GM18951 (cell line): ENCODE results near the gene RASSF1.

ENCODE experiments used
- POLR2A ChIP-seq: IDR thresholded peaks from 4 replicates; pipeline ENCODE4 v1.6.1; 2011; ENCODE audit warnings: mild to moderate bottlenecking; ENCODE audit not compliant: insufficient read length, insufficient read depth; ENCODE audit errors: extremely low read depth
- in situ Hi-C: fragments of 300-500 bp; cut with MboI; formaldehyde crosslinking; loops from one replicate; pipeline ENCODE4 v1.12.0; 2022; ENCODE audit warnings: low sequenced_read_pairs, mixed read lengths, inconsistent platforms; ENCODE audit not compliant: unreplicated experiment

The RASSF1 gene

GRCh38 chr3:50331364-50331907 lies 9.2 kb downstream of the RASSF1 start:
- in situ Hi-C loops = no loop called here
- TF ChIP-seq POLR2A = no peak

GRCh38 chr3:50330330-50330729 lies 10.3 kb downstream of the RASSF1 start:
- no peak for TF ChIP-seq POLR2A
- in situ Hi-C loops = no loop called here

GRCh38 chr3:50327943-50328691 lies 12.5 kb downstream of the RASSF1 start, which contains the start of gene TUSC2:
TUSC2 (minus strand) TSS chr3:50328223; CDS start chr3:50328099, 124 bp downstream.
- peak; percentile 84 for TF ChIP-seq POLR2A
- in situ Hi-C loops = no loop called here

GRCh38 chr3:50327129-50327528 lies 13.5 kb downstream of the RASSF1 start:
- in situ Hi-C loops = no loop called here
- no peak for TF ChIP-seq POLR2A

DNA sequence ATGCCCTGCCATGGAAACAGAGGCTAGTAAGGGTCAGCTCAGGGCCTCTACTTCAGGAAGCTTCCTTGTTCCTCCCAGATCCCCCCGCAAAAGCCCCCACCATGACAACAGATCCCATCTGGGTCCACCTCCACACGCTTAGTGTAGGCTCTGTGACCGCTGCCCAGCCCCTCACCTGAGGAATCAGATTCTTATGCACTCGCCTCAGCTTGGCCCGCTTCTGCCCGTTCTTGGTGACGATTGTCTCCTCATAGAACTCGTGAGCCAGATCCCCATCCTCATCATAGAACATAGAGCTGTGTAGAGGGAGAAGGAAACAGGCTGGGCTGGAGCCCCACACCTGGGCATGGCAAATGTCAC lies 14.5 kb downstream of the RASSF1 start:
- in situ Hi-C loops = no loop called here
- TF ChIP-seq POLR2A = no peak

GRCh38 chr3:50325497-50326181 lies 15.0 kb downstream of the RASSF1 start:
- no peak for TF ChIP-seq POLR2A
- in situ Hi-C loops = no loop called here

- no peak for TF ChIP-seq POLR2A
- in situ Hi-C loops = no loop called here
Measured at GRCh38 chr3:50325113-50325480, 15.5 kb downstream of the RASSF1 start.

GRCh38 chr3:50324351-50325112 lies 16.1 kb downstream of the RASSF1 start:
- in situ Hi-C loops = no loop called here
- TF ChIP-seq POLR2A = no peak

- in situ Hi-C loops = no loop called here
- TF ChIP-seq POLR2A = peak; percentile 19
Measured at GRCh38 chr3:50323614-50324199, 16.9 kb downstream of the RASSF1 start.

DNA sequence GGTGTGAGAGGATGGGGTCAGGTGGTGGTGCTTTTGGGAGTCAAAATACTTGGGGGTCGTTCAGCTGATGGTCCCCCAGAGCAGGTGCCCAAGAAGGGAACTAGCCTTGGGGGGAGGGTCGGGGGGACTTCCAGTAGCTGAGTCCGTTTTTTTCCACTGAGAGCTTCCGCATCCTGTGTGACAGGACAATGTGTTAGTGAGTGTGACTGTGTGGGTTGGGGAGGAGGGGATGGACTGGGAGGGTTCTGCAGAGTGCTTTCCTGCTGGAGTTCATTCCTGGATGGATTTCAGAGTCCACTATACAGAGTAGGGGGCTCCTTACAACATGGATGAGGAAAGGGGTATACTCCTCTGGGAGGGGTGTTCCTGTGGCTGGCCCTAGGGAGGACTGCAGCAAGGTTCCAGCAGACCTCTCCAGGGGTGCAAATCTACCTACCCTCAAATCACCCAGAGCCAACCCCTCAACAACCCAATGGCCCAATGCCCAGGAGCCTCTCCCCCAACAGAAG lies 17.5 kb downstream of the RASSF1 start:
- TF ChIP-seq POLR2A = no peak
- in situ Hi-C loops = no loop called here

GRCh38 chr3:50322386-50323091 lies 18.1 kb downstream of the RASSF1 start, which contains the start of gene HYAL2:
HYAL2 (minus strand) TSS chr3:50322745; CDS start chr3:50320489, 2,256 bp downstream.
- in situ Hi-C loops = no loop called here
- TF ChIP-seq POLR2A = no peak

DNA sequence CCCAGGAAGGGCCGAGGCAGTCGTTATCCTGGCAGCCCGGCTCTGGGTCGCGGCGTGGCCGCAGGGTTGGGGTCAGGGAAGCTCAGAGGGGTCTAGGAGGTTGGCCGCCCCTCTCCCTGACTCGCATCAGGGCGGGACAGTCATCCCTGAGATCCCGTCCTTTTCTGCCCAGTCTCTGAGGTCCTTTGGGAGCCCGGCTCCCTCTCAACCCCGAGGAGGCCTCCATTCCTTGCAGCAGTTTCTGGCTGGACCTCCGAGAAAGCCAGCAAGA lies 18.6 kb downstream of the RASSF1 start:
- in situ Hi-C loops = no loop called here
- TF ChIP-seq POLR2A = no peak
